ENCODE data around the gene TTC28. TPM values are rescaled to one million over a fixed set of nuclear protein-coding genes. Genes with fewer than 3 reads are reported as not detected.

TTC28 gene
- total RNA-seq, 2 donors from 2014 or later, result 94.2 to 170 TPM

- TF ChIP-seq CTCF (IDR thresholded peaks at IDR 0.05), result no peak
- H3K27ac ChIP-seq, result peak overlapping the region in 1 of 2 donors; percentile 23
- DNase-seq (ENCODE audit: low spot score) (no peak), ATAC-seq (ENCODE audit: insufficient number of reproducible peaks, low FRiP score, low read depth) (no peak)
- no peak overlapping the region for H3K4me3 ChIP-seq
- H3K9me3 ChIP-seq, result no peaks in the 10 kb centered on the region
- H3K36me3 ChIP-seq, result no peaks in the 10 kb centered on the region
- peaks cover 28 to 36% of the 10 kb centered on the region in 2 donors for H3K4me1 ChIP-seq (ENCODE audit: control insufficient read depth in 1 of 2, low read depth in 2 of 2)
- no peaks in the 10 kb centered on the region for H3K27me3 ChIP-seq (replicated peaks; ENCODE audit: insufficient read depth)
Measured at GRCh38 chr22:28413612-28414399, 265.8 kb downstream of the TTC28 start.

GRCh38 chr22:28412109-28412508 is 267.5 kb downstream of the TTC28 start:
- no peak for DNase-seq (ENCODE audit: low spot score)
- H3K4me1 ChIP-seq (ENCODE audit: control insufficient read depth in 1 of 2, low read depth in 2 of 2), result peaks cover 28 to 36% of the 10 kb centered on the region in 2 donors
- no peak overlapping the region for H3K4me3 ChIP-seq
- no peaks in the 10 kb centered on the region for H3K27me3 ChIP-seq (replicated peaks; ENCODE audit: insufficient read depth)
- no peak overlapping the region for H3K27ac ChIP-seq
- H3K36me3 ChIP-seq, result no peaks in the 10 kb centered on the region
- TF ChIP-seq CTCF (IDR thresholded peaks at IDR 0.05), result no peak
- H3K9me3 ChIP-seq, result no peaks in the 10 kb centered on the region
- no peak for ATAC-seq (ENCODE audit: insufficient number of reproducible peaks, low FRiP score, low read depth)

GRCh38 chr22:28411125-28411524 is 268.5 kb downstream of the TTC28 start:
- no peak for TF ChIP-seq CTCF (IDR thresholded peaks at IDR 0.05)
- Histone ChIP-seq H3K27me3 (replicated peaks; ENCODE audit: insufficient read depth) (no peaks in the 10 kb centered on the region), H3K4me3 (peak overlapping the region; percentile 20), H3K4me1 (ENCODE audit: control insufficient read depth in 1 of 2, low read depth in 2 of 2) (peaks cover 28 to 36% of the 10 kb centered on the region in 2 donors), H3K27ac (peak overlapping the region in 1 of 2 donors; percentile 41), H3K9me3 (no peaks in the 10 kb centered on the region), H3K36me3 (no peaks in the 10 kb centered on the region)
- ATAC-seq (ENCODE audit: insufficient number of reproducible peaks, low FRiP score, low read depth) (no peak), DNase-seq (ENCODE audit: low spot score) (no peak)

- Histone ChIP-seq H3K4me3 (peak overlapping the region; percentile 42), H3K4me1 (ENCODE audit: control insufficient read depth in 1 of 2, low read depth in 2 of 2) (peaks cover 28 to 36% of the 10 kb centered on the region in 2 donors), H3K9me3 (no peaks in the 10 kb centered on the region), H3K27me3 (replicated peaks; ENCODE audit: insufficient read depth) (no peaks in the 10 kb centered on the region), H3K27ac (peak overlapping the region; percentile 1 to 41), H3K36me3 (no peaks in the 10 kb centered on the region)
- peak; percentile 57 for ATAC-seq (ENCODE audit: insufficient number of reproducible peaks, low FRiP score, low read depth)
- no peak for DNase-seq (ENCODE audit: low spot score)
- no peak for TF ChIP-seq CTCF (IDR thresholded peaks at IDR 0.05)
Measured at GRCh38 chr22:28410050-28410816, 269.4 kb downstream of the TTC28 start.

- DNase-seq (ENCODE audit: low spot score), result no peak
- H3K4me3 ChIP-seq, result no peak overlapping the region
- H3K27me3 ChIP-seq (replicated peaks; ENCODE audit: insufficient read depth), result no peaks in the 10 kb centered on the region
- H3K27ac ChIP-seq, result no peak overlapping the region
- no peaks in the 10 kb centered on the region for H3K36me3 ChIP-seq
- H3K9me3 ChIP-seq, result no peaks in the 10 kb centered on the region
- H3K4me1 ChIP-seq (ENCODE audit: control insufficient read depth in 1 of 2, low read depth in 2 of 2), result peaks cover 23 to 27% of the 10 kb centered on the region in 2 donors
- TF ChIP-seq CTCF (IDR thresholded peaks at IDR 0.05), result no peak
- ATAC-seq (ENCODE audit: insufficient number of reproducible peaks, low FRiP score, low read depth), result no peak
Measured at GRCh38 chr22:28408709-28409108, 270.9 kb downstream of the TTC28 start.

Measured in thoracic aorta (tissue), 2 donors.